Activated T-cell treated with anti-CD3 and anti-CD28 coated beads, Interleukin-2, amount 50 U/mL, for 48 hours (primary cell): ENCODE measurements around the gene NEK10.
"Not testable (repeated sequence)": the region's sequence is repeated elsewhere in the genome, so short reads cannot be mapped to it uniquely, and the experiment has no call there.

ENCODE experiments used
- DNase-seq, 2 experiments: peaks; one replicate each; pipeline ENCODE4 v3.0.0-alpha.2; 2020

NEK10 gene, protein sequence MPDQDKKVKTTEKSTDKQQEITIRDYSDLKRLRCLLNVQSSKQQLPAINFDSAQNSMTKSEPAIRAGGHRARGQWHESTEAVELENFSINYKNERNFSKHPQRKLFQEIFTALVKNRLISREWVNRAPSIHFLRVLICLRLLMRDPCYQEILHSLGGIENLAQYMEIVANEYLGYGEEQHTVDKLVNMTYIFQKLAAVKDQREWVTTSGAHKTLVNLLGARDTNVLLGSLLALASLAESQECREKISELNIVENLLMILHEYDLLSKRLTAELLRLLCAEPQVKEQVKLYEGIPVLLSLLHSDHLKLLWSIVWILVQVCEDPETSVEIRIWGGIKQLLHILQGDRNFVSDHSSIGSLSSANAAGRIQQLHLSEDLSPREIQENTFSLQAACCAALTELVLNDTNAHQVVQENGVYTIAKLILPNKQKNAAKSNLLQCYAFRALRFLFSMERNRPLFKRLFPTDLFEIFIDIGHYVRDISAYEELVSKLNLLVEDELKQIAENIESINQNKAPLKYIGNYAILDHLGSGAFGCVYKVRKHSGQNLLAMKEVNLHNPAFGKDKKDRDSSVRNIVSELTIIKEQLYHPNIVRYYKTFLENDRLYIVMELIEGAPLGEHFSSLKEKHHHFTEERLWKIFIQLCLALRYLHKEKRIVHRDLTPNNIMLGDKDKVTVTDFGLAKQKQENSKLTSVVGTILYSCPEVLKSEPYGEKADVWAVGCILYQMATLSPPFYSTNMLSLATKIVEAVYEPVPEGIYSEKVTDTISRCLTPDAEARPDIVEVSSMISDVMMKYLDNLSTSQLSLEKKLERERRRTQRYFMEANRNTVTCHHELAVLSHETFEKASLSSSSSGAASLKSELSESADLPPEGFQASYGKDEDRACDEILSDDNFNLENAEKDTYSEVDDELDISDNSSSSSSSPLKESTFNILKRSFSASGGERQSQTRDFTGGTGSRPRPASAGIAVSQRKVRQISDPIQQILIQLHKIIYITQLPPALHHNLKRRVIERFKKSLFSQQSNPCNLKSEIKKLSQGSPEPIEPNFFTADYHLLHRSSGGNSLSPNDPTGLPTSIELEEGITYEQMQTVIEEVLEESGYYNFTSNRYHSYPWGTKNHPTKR

DNA sequence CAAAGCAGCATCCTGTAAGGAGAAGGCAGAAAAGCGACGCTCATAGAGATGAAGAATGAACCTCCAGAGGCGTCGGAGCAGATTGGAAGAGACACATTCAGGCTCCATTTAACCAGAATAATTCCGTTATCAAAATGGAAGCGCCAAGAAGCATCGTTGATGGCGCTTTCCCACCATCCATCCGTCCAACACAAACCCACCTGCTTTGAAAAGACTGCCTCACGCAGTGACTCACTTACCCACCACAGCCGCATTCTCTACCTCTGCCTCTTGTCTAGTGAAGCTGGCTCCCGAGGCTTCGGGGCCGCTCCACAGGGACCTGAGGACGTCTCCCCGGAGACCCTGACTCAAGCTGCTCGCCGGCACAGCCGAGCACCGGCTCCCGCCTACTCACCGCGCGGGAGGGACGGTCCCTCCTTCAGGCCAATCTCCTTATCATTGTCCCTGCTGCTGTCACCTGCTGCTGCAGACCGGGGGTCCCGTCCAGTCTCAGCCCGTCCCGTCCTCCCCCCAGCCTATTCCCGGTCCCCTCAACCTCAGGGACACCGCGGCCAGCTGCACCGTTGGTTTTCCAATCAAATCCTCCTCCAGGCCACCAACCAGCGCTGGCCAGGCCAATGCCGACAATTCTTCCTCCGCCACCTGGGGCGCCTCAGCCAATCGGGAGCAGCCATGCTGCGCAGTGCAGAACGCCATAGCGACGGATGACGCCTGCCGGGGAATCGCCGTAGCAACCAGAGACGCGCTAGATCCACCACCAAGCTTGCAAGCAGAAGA lies at the start of gene NEK10:
TSS of gene NEK10 (minus strand) at position 553 of the 777 bp plus-strand sequence. CDS start 16,501 bp downstream, outside the sequence.
- DNase-seq: peak; percentile 89 to 92

DNA sequence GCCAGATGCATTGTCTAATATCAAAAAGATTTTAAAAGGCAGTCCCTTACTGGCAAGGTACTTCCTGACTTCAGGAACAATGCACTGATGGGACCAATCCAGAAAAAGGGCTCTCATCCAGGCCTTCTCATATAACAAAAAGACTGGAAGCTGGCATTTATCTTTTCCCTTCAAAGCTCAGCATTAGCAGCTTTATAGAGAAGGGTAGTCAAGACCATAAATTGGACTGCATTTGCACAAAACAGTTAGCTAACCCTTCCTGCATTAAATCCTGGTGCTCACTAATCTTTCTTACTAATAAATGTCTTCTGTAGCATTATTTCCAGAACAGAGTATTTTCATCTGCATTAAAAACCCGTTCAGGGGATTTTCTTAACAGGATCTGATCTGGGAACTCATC lies 46.0 kb upstream of the NEK10 start:
- no peak for DNase-seq

DNA sequence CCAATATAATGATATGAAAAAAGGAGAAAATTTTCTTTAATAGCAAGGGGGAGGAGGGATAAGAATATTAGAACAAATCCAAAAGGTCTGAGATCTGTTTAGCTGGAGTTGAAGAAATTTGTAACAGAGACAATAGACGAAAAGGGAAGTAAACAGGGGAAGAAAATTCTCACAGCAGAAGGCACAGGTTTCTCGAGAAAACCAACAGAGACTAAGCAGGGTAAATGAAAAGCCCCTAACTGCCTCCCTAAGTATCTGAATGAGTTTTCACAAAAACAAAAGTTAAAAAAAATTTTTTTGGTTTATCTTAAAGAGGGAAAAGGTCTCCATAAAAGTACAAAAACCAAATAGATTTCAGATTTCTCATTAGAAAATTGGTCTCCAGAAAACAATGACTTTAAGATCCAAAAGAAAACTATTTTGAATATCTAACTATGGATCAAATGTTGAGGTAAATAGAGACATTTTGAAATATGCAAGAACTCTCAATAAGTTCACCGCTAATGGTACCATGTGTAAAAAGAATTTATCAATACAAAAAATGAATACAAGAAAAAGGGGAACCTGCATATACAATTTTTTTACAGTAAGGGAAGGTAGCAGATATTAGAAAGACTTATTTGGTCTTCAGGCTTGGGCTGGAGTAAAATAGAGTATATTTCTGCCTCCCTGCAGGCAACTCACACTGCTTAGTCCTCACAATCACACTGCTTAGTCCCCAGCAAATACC lies 23.9 kb upstream of the NEK10 start:
- DNase-seq: no peak

DNA sequence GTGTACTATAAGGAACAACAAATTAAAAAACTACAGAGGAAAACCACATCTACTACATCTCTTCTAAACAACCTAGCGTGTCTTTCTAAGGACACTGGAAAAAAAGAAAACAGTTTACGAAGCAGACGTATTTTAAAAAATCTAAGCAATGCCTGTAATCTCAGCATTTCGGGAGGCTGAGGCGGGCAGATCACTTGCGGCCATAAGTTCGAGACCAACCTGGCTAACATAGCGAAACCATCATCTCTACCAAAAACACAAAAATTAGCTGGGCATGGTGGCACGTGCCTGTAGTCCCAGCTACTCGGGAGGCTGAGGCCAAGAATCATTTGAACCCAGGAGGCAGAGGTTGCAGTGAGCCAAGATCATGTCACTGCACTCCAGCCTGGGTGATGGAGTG lies 23.2 kb upstream of the NEK10 start:
- DNase-seq: not testable (repeated sequence)

DNA sequence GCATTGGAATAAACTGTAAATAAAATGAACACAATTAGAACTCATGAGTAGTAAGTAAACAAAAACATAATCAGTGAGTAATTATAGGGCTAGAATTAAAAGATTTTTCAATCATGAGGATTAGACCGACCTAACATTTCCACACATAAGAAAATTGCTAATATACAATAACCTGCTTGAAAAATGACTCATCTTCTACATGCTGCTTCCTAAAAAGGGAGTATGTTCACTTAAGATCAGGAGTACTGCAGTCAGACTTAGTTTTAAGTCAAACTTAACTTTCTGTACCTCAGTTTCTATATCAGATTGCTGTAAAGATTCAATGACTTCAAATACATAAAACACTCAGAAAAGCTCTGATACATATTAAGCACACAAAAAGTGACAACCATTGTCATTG lies 22.6 kb upstream of the NEK10 start:
- DNase-seq: no peak

DNA sequence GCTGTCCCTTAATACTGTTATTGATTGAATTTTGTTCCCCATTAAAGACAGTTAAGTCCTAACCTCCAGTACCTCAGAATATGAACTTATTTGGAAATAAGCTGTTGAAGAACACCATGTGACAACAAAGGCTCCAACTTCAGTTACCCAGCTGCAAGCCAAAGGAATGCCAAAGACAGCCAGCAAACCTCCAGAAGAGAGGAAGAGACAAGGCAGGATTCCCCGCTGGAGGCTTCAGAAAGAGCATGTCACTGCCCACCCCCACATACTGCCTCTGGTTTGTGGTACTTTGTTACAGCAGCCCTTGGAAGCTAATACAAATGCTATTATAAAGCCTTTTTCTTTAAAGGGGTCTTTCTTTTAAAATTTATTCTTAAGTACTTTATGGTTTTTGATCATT lies 18.4 kb upstream of the NEK10 start:
- no peak for DNase-seq

DNA sequence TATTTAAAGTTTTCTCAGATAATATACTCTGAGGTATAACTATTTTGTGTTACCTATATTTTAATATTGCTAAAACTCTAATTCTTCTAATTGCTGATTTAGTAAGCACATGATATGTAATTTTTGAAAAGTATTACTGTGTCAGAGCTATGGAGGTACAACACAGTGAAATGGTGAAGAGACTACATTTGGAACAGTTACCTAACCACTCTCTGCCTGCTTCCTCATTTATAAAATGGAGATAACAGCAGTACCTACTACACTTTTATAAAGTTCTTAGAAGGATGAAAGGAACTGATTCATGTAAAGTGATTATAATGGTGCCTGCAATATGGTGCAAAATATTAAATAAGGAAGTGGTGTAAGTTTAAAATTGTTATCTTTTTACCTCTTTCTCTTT lies 16.3 kb upstream of the NEK10 start:
- DNase-seq: no peak

DNA sequence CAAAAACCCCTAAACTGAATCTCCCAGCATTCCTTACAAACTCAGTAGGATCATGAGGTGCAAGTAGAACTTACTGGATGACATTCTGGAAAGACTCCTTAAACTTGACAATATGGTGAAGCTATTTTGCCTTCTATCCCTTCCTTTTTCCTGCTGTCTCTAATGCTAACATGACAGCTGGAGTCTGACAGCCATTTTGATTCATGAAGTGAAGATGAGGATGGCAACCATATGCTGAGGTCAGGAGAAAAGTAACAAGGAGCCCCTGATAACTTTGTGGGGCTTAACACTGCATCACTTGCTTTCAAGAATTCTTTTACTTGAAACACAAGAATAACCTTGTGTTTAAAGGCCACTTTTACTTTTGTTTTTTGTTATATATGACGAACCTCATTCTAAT lies 15.0 kb upstream of the NEK10 start:
- no peak for DNase-seq

DNA sequence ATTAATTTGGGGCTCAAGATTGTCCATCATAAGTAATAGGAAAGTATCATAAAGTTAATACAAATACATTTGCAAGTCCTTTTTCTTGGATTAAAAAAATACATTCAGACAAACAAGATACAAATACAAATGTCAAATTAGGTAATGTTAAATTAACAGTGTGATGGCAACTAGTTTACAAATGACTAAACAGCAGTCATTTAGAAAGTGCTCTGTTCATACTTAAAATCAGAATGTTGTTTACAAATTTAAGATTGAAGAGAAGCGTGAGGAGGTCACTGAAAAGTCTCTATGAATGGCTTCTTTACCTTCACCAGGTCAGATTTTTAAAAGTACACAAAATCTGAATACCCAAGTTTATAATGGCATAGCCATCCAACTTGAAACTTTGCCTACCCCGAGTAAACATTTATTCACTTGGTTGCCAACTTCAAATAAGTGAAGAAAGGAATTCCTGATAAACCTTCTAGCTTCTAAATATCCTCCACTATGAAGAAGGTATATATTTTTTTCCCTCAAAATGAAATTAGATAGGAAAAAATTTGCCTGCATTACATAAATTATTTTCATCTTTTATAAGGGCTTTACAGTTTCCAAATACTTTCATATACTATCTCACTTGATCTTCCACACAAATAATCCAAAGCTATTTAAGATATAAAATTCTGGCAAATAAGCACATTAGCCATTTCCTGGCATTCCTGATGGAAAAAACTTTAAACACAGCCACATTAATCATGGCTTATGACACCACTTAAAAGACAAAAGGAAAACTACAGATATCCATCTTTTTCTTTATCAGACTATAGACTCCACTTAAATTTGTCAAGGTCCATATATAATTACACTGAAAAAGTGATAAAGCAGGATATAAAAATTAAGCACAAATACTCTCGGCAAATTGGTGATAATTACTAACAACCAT lies 11.5 kb upstream of the NEK10 start:
- DNase-seq: no peak

DNA sequence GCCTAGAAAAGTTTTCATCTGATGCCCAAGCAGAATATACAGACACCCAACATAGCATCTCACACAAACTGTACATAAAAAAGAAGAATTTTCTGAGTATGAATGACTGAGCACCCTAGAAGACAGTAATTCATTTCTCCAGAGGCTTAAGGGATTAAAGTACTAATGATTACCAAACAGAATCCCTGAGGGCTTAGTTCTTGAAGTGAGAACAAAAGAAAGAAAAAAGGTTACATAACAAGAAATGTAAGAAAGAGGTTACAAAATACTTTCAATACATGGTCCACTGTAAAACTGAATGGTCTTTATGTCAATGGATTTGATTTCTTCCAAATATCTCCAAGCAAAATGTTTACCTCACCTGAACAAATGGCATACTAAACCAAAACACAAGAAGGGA lies 9.1 kb upstream of the NEK10 start:
- no peak for DNase-seq

DNA sequence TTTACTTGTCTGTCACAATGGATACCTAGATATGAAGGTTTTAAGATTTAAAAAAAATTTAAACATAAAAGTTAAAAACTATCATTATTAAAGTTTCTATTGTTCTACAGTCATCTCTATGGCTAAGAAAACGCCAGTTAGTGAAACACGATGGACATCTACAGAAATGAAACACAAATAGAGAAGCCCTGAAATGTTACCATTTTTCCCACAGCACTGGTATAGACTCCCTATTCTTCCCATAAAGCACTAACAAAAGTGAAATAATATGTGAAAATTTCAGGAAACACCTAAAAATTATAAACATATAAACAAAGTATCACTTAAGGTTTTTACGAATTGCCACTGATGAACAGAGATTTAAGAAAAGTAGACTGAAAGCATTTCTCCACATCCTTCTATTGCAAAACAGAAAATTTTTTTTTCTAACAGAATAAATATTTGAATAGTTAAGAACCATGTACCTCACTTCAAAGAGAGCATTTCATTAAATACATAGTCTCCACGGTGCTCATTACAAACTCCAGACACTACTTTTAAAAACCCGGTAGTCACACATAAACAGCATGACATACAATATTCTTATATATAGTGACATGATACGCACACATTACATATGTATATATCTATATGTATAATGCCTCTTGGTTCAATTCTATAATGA lies 7.1 kb upstream of the NEK10 start:
- no peak for DNase-seq

DNA sequence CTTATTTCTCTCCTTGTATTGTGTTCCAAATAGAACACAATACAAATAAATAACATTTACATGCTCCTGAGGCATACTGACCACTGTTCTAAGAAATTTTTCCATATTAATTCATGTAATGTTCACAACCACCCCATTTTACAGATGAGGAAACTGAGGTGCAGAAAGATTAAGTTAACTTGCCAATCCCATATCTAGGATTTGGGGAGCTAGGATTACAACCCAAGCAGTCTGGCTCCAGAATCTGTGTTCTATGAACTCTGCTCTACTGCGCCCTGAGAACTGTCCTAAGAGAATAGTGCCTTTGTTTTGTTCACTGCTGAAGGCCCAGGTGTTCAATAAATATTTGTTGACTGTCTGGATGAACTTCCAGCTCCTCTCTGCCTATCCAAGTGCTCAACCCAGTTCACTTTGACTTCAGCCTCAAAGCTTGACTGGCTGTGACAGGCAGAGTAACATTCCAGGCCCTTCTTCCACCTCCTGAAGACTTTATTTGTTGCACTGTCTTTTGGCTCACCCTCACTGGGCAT lies 3.1 kb downstream of the NEK10 start:
- DNase-seq: no peak

DNA sequence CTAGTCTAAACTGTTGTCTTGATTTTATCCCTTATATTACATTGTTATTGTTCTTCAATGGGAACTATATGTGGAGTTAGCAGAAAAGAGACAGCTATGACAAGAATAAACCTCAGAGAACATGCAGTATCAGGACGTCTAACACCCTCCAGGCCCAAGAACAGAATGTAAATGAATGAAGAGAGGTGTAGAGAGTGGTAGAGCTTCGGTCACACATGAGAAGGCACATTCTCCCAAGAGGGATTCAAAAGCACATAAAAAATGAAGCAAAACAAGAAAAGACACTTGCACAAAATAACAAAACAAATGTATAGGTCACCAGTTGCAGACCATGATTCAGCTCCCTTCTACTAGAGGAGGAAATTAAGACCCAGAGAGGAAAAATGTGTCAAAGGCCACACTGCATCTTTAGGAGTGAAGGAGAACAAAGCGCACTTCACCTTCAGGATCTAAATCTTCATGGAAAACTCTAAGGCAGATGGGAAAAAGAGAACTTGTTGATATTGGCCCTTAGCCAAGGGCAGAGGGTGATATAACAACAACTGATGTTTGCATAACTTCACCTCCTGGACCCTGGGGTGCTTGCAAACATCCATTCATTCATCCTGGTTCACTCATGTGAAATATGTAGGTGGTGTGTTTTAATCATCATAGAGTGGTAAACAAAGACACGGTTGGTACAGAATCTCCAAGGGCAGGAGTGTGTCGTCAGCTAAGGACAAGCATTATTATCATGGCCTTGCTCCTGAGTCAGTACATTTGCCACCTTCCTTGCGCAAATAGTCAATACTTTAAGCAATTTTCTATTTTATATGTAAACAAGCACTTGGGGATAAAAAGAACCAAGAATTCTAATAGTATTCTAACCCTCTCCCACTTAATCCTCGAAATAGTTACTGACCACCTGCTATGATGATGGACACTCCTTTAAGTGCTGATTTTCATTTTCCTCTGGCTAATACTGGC lies 8.8 kb downstream of the NEK10 start:
- DNase-seq: no peak

DNA sequence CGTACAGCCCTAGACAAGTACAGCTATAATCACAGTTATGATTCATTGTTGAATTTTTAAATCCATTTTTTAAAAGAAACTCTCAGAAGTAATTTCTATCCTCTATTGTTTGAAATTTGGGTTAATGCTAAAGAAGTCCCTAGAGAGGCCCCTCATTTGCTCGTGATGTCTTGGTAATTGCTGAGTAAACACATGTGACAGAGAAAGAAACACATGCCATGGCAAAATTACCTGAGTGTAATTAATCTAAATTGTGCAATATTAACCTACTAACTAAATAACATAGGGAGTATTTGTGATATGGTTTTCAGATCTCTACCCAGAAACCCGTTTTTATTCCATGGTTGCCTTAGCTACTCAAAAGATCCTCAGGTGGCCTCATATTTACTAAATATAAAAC lies 10.8 kb downstream of the NEK10 start:
- no peak for DNase-seq

DNA sequence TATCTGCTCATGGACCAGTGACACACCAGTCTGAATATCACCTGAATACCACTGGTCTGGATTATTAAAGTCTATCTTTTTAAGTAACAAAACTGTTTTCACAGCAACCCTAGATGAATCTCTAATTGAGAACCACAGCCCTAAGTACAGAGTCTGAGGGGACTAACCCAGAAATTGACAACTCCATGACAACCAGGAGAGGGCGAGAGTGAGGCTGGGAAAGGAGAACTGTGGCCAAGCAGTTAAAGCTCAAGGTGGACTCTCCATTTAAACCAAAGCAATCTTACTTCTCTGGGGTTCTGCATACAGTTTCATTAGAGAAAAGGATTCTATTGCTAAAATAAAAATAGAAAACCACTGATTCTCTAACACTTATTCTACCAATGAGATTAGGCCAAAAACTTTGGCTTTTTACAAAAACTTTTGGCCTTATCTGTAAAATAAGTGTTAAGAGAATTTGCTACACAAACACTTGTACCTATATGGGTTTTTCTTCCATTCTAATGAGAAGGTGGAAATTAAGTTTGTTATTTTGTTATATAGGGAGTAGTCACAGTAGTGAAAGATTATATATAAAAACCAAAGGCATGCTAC lies 11.4 kb downstream of the NEK10 start:
- DNase-seq: peak; percentile 54 to 64

DNA sequence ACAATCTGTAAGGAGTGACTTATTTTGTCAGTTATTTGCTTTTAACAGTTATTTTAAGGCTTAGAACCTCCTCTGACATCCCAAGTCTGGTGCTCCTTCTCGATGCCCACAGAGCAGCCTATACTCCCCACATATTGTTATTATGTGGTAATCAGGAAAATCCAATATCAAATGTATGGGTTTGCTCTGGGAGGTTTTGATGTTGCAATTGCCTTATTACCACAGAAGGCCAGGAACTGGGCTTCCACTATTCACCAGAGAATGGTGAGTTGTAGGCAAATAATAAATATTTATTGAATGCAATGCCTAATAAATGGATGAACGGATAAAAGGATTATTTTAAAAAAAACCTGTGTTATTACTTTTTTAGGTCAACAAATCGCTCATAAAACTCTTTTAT lies 12.2 kb downstream of the NEK10 start:
- DNase-seq: no peak

DNA sequence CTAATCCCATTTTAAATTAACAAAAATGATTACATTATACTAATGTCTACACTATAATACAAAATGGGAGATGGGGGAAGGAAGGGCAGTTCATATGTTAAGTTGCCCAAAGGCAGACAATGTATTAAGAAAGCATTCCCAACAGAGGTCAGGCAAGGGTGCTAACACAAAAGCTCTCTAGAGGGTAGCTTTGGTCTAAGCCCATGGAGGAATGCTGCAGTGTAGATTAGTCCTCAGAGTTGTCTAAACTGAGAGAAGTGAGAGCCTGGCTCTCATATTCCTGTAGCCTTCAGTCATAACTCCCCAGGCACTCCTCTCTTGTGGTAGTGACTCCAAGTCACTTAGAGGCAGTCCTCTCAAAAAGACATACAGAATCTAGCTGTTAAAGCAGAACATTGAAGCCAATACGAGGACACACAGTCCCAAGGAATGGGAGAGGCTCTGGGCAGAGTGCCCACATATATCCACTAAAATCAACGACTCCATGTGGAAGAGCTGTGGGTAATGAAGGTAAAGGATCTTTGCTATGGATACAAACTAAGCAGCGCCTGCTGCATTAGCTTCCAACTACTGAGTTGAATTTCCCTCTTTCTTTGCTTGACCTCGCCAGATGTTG lies 14.5 kb downstream of the NEK10 start:
- DNase-seq: no peak

DNA sequence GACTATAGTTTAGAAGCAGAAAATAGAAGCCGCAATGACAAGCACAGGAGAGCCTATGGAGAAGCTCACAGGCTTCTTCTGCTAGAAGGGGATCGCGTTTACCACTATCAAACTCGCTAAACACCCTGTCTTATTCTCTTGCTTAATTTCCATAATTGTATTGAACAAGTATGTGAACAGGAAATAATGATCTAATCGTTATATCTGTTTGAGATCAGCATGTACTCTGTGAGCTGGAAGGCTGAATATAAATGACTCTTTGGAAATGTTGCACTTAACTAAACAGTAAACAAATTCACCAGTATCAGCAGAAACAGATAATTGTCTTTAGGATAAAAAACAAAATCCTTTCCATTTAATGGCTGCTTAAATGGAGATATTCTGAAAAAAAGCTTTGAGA lies 15.0 kb downstream of the NEK10 start:
- DNase-seq: no peak
